Upper lobe of left lung (tissue), 4 donors: ENCODE data around the gene NCR2.

ENCODE experiments used
- EP300 ChIP-seq, 4 donors: sonication (generic); formaldehyde crosslinking; IDR thresholded peaks; one replicate each; pipeline ENCODE4 v1.5.1; 2017; ENCODE audit warnings: antibody characterized with exemption in 4 of 4, control low read depth in 2 of 4
- POLR2A ChIP-seq, 4 donors: fragments of 450-650 bp; IDR thresholded peaks; one replicate each; pipeline ENCODE4 v1.5.1; 2016 to 2017; ENCODE audit warnings: antibody characterized with exemption in 4 of 4, mild to moderate bottlenecking in 2 of 4
- POLR2AphosphoS5 ChIP-seq, 2 donors: sonication (generic); formaldehyde crosslinking; IDR thresholded peaks; one replicate each; pipeline ENCODE4 v1.5.1; 2017; ENCODE audit warnings: antibody characterized with exemption in 2 of 2

GRCh38 chr6:41371992-41372831 is 36.8 kb downstream of the NCR2 start:
- TF ChIP-seq EP300 (IDR thresholded peaks at IDR 0.05) (no peak), POLR2AphosphoS5 (IDR thresholded peaks at IDR 0.05) (no peak), POLR2A (IDR thresholded peaks at IDR 0.05) (no peak)
